G401.6 (cell line): ENCODE data around the gene TRAF1.

Source experiments
- FAIRE-seq: peaks from 2 replicates; lab custom pipeline; 2012; peaks lifted over from hg19 to GRCh38; lab: Jason Lieb, UNC

TRAF1 gene

DNA sequence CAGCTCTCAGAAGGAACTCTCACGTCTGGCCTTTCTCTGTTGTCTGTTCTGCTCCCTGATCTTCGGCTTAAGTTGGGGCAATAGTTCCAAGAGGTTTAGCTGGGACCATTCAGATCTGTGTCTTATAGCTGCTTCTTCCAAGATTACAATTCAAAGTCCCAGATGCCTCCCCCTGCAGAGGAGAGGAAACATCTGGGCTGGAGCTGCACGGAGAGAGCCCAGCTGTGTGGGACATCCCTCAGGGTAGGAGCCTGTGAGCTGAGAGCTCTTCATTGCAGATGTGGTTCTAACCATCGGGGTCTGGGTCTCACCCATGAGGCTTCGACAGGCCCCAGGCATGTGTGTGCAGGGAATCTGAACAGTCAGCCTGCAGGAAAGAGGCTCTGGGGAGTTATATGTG lies 40.6 kb downstream of the TRAF1 start:
- no peak for FAIRE-seq

DNA sequence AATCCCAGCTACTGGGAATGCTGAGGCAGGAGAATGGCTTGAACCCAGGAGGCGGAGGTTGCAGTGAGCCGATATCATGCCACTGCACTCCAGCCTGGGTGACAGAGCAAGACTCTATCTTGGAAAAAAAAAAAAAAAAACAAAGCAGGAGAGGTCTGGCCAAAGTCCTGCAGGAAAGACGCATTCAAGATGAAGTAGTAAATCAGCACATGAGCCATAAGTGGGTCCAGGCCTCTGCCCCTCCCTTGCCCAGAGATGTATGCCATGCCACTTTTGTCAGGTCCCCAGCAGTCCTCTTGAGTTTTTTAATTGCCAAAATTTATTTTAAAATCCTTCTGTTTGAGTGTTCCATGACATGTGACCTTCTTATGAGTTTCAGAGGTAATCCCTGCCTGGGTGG lies 41.1 kb downstream of the TRAF1 start:
- FAIRE-seq = no peak

DNA sequence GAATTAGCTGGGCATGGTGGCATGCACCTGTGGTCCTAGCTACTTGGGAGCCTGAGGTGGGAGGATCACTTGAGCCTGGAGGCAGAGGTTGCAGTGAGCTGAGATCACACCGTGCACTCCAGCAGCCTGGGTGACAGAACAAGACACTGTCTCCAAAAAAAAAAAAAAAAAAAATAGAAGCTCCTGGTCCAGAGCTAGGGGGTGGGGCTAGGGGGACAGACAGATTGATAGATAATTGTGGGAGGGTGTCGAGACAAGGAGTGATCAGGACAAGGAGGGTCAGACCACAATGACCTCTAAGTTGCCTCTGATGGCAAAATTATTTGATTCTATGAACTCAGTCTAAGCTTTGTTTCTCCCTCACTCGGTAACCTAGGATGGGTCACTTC lies 43.0 kb downstream of the TRAF1 start:
- FAIRE-seq = no peak

DNA sequence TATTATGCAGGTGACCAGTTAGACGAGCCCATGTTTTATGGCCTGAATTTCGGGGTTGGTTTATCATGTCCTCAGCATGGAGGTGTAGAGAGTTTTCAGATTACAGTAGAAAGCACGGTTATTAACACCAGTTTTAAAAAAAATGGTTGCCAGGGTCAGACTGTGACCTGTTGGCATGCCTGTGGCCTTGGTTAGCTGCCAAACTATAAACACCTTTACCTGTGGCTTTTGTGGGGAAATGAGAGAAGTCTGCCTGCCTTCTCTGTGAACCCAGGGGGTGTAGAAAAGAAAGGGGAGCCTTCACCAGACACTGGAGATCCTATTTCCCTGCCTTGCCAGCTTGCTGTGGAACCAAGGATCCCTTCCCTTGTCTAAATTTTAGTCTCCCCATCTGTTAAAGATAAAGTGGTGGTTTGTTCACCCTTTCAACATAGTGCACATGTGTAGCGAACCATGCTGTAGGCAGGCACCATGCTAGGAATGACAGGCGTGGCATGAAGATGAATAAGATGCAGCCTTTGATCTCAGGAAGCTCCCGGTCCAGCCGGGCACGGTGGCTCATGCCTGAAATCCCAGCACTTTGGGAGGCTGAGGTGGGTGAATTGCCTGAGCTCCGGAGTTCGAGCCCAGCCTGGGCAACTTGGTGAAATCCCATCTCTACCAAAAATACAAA lies 43.5 kb downstream of the TRAF1 start:
- FAIRE-seq = no peak

DNA sequence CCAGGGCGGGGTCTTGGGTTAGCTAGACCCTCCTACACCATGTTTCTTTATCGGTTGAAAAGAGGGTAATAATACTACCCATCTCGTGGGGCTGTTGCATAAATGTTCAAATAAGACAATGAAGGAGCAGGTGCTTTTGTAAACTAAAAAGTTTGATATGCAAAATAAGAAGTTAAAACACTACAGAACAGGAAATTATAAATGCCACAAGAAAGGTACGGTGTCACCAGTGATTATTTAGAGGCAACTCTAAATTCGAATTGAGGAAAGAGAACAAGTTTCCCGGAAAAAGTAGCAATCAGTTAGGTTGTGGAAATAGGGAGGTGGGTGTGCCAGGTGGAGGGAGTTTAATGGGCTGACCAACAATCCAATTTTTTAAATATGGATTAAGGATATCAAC lies 47.1 kb downstream of the TRAF1 start:
- no peak for FAIRE-seq

DNA sequence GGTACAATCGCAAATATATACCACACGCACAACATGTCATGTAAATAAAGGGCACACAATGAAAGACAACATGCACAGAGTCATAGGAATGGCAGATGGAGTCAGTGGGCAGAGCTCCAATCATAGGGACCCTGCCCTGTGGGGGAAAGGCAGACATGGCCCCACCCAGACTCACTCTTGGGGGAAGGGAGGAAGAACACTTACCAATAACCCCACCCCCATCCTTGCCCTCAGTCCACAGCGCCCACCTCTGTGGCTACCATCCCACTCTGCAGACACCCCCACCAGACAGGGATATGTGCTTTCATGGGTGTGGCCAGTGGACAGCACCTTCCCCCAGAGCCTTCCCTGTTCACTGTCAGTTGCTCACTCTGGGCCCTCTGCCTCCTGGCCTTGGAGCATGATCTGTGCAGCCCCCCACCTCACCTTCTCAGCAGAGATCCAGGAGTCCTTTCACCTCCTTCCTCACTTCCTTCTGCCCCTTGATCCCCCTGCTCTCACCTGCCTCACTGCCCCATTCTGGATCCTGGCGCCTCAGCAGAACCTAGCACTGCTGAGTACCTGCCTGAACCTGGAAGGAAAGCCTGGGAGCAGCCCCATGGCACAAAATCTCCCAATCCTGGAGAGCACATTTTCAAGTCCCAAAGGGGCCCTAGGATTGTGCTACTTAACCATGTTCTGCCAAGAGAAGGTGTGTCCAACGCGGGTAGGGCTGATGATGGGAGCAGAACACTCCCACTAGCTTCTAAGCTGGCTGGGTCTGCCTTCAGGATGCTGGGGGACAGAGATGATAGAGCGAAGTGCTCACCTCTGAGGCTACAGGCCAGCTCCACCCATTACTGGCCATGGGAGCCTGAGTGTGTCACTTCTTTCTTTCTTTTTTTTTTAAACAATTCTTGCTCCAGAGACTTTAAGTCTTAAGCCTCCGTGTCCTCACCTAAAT lies 48.1 kb downstream of the TRAF1 start:
- FAIRE-seq = no peak

DNA sequence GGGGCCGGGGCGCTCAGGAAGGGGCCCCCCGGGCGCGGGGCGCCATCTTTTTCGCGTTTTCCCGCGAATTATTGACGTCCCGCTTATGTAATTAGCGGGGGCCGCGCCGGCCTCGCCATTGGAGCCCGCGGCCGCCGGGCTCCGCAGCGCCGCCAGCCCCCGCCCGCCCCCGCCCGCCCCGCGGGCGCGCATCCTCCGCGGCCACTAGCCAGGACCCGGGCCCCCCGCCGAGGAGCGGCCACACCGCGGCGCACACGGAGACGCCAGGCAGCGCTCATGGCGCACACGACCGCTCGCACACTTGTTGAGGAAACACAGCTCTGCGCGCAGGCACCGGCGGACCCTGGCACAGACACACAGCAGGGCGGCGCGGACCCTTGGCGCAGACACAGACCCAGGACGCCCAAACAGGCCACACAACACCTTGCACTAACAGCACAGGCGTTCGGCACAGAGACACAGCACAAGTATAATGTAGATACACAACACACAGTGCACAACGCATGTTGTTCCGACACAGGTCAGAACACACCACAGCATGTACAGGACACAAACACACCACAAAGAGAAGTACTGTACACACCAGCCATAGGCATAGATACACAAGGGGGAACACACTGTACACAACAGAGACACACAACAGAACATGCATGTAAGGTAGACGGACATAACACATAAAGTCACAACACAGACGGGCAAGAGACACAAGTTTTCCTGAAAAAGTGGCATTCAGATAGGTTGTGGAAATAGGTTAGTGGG lies 49.1 kb downstream of the TRAF1 start:
- FAIRE-seq = no peak

DNA sequence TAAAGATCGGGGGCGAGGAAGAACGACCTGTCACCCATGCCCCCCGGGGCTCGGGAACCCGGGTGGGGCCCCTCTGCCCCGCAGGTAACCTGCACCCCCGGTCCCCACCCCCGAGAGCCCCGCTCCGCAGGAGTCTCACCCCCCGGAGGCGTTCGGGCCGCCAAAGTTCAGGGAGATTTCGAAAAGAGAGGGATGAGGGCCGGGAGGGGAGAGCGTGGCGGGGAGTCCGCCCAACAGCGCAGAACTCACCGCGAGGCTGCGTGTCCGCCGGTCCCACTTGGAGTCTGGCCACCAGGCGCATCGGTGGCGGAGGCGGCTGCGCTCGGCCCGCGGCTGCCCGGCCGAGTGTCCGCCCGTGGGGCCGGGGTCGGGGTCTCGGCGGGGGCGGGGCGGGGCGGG lies 49.8 kb downstream of the TRAF1 start, which contains the start of gene PHF19:
Gene PHF19, minus strand, starts transcription at position 347 of the 399 bp plus-strand sequence. CDS start 2,447 bp downstream, outside the sequence.
- no peak for FAIRE-seq

DNA sequence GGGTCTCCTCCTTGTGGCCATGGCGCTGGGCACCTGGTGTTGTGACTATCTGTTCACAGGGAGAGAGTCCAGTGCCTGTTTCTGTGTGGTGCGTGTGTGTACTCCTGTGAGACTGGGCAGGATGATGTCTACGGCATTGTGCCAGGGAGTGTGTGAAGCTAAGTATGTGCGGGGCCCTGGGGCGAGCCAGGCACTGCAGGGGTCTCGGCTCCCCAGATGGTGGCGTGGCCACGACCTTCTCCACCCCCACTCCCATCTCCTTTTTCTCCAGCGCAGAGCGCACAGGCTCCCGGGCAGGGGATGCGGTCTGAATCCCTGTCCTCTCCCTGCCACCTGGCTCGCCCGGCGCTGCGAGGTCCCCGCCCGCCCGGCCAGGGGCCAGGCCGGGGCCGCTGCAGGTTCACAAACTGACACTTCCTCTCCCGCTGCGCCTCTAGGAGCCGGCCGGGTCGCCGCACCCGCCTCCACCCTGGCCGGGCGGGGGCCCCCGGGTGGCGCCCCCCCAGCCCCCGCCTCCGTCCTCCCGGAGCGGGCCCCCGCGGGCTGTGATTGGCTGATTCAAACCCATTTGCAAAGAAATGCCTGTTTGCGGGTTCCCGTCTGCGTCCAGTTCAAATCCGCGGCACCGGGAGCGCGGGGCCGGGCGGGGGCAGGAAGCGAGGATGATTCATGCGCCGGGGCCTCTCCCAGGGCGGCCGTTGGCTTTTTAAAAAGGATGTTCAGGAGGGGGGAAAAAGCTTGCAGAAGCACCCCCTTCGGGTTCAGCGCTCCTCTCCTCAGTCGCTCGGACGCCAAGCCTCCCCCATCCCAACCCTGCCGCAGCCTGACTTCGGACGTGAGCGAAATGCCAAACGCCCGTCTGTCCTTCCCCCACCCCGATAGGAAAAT lies 50.4 kb downstream of the TRAF1 start:
- FAIRE-seq = no peak

DNA sequence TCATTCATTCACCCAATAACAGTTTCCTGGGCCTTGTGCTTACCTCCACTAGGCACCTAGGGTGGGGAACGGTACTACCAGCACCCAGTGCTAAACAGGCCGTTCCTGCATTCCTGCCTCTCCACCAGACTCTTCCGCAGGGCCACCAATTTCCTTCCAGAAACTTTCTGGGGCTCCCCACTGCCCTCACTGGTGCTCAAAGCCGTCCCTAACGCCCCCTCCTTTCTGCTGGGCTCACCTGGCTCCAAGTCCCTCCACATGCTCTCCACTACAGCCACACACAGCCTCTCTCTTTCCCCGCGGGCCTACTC lies 51.0 kb downstream of the TRAF1 start:
- no peak for FAIRE-seq

DNA sequence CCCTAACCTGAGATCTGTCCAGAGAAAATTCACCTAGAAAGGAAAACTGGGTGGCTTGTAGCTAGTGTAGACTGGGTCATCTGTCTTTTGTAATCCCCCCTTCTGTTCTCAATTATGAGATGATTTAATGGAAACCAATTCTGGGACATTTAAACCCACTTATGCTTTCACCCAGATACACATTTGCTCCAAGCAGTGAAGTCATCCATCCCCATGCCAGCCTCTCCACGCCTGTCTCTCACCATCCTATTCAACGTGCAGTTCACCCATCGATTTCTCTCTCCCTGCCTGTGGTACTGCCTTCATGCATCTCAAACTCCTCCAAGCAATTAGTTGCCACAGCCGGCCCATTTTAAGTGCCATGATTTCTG lies 51.4 kb downstream of the TRAF1 start:
- no peak for FAIRE-seq

DNA sequence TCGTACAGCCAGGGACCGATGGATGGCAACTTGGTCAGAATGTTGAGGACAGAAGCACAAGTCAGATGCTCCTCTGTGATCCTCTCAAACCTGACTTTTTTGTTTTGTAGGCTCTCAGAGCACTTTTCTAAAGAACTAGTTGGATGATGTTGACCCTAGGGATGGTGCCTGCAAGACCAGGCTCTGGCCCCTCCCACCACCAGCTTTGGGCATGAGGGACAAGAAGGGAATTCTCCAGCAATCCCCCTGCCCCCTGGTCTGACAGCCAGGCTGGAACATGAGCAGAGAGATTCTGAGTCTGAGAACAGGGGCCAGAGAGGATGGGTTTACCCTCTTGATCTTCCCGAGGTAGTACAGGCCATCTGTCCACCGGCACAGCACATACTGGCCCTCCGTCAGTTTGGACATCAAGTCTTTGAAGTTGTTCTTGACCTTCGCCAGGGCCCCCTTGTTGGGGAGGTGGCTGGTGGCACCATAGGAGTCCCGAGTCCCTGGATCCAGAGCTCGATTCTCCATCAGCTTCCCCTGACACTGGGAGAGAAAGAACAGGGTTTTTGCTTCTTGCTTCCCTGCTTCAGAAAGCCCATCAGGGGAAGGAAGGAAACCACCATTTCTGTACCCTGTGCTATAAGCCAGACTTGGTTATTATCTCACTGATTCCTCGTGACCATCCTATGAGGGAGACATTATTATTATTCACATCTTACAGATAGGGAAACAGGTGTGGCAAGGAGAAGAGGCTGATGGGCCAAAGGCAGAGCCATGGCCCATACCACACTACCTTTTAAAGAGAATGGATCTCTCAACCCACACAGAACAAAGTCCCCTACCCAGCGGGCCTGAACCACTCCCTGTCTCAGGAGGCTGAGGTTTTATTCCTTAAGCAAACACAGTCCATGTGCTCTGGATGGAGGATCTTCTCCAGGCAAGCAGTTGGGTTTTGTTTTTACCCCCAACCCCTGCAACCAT lies 52.1 kb downstream of the TRAF1 start:
- FAIRE-seq = no peak

DNA sequence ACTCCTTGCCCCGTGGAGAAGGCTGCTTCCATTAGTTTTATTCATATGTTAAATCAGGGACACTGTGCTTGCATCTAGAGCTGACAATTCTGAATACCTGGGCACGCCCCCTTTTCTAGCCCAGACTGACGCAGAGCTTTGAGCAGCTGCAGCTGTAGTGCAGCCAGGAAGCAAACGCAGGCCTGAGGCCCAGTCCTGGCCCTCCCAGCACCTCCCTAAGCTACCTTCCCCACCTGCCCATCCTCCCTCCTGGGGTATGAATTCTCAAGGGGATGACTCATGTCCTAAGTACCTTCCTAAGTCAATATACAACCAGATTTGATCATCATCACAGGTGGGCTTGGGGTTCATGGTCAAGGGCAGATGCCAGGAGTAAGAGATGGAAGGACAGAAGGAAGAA lies 53.1 kb downstream of the TRAF1 start:
- FAIRE-seq = no peak

DNA sequence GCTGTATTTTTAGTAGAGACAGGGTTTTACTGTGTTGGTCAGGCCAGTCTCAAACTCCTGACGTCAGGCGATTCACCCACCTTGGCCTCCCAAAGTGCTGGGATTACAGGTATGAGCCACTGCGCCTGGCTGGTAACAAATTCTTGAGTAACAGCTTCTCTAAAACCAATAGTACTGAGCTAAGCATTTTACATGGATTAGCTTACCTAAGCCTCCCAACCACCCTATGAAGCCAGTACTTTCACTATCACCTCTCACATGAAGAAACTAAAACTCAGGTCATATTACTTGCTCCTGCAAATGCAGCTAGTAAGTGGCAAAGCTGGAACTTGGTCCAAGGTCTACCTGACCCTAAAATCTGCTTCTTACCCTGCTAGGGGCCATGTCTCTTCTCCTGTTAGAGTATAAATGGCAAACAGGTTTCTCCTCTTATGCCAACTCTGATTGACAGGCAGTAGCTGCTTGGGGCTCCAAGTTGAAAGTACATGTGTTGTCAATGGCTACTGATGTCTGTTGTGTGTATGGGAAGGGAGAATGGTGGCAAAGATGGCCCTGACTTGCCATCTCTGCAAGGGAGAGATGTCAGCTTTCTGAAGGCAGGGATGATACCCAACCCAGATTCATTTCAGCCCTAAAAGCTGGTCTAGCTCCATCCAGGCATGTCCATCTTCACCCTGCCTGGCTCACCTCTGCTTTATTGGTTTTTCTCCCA lies 53.6 kb downstream of the TRAF1 start:
- no peak for FAIRE-seq

DNA sequence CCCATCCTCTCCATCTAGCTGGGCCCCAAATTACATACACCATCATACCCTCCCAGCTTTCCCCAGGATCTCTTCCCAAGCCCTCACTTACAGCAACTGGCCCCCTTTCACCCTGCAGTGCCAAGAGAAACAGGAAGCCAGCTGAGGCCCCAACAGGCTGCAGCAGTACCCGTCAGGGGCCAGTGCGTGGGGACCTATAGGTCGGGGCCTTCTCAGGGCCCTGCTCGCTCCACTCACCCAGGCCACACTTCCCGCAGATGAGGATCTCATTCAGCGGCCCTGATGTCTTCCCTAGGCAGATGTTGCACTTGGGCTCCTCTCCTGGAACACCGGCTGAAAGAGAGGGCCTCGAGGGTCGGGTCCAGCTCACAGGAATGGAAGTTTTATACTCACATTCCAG lies 56.4 kb downstream of the TRAF1 start:
- FAIRE-seq = no peak

DNA sequence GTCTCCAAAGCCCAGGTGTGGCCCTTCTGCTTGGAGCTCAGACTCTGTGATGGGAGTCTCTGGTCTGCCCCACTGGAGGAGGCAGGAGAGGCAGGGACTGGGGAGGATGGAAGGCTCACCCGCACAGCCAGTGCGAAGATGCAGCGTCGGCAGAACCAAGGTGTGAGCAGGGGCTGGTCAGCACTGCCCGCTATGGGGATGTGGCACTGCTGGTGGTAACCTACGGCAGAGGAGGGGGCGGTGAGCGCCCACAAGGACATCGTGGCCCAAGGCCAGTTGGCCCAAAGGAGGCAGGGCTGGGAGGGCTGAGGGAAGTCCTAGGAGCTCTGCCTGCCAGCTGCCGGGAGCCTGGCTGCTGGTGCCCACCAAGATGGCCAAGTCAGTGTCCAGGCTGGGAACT lies 56.9 kb downstream of the TRAF1 start:
- FAIRE-seq = no peak

DNA sequence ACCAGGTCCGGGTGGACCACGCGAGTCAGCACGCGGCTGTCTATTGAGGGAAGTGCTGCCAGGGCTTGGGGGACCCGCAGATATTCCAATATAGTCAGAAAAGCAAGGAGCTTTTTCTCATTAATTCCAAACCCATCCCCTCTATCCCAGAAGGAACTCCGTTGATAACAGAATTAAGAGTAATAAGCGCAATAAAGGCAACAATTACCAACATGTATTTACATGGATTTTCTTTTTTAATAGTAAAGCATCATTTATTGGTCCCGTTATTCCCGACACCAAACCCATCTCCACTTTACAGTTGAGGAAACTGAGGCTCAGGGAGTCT lies 57.3 kb downstream of the TRAF1 start:
- FAIRE-seq = no peak

DNA sequence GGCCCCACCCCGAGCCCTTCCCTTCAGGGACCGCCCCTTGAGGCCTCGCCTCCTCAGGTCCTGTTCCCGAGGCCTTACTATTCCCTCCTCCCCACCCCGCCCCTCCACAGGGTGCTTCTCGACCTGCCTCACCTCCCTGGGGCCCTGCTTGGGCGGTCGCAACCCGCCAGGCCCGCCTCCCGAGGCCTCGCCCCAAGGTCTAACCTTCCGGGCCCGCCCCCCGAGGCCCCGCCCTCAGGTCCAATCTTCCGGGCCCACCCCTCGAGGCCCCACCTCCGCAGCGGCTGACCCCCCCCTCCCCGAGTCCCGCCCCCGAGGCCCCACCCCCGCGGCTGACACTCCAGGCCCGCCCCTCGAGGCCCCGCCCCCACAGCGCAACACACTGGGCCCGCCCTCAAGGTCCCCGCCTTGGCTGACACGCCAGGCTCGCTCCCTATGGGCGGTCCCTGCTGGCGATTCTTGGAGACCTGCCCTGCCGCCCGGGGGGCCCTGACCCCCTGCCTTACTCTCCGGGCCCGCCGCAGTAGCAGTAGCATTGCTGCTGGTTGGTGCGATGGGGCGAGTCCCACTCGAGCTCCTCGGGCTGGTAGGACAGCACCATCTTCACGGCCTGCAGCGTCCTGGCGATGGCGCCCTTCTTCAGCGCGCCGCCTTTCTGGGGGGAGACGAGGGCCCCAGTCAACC lies 57.8 kb downstream of the TRAF1 start:
- no peak for FAIRE-seq

DNA sequence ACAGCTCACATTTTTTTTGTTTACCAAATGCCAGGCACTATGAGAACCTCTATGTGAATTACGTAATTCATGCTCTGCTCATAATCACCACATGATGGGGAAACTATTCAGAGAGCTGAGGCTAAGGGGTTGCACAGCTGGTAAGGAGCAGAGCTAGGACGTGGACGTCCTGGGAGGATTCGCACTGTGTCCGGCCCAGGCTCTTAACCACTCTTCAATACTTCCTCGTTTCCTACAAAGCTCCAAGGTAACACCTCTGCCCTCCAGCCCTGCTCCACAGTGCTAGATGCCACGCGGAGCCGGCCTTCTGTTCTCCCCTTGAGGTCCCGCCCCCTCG lies 58.3 kb downstream of the TRAF1 start:
- no peak for FAIRE-seq
